ENCODE measurements around the gene NOXO1. TPM values are rescaled to one million over a fixed set of nuclear protein-coding genes. Genes with fewer than 3 reads are reported as not detected.
A peak's percentile ranks its signal among the peaks of the same experiment; 100 is the strongest.

Gene NOXO1
- total RNA-seq, 6 experiments from 2014 or later = 0.28 to 0.46 (median 0.45) TPM; not detected in 3

DNA sequence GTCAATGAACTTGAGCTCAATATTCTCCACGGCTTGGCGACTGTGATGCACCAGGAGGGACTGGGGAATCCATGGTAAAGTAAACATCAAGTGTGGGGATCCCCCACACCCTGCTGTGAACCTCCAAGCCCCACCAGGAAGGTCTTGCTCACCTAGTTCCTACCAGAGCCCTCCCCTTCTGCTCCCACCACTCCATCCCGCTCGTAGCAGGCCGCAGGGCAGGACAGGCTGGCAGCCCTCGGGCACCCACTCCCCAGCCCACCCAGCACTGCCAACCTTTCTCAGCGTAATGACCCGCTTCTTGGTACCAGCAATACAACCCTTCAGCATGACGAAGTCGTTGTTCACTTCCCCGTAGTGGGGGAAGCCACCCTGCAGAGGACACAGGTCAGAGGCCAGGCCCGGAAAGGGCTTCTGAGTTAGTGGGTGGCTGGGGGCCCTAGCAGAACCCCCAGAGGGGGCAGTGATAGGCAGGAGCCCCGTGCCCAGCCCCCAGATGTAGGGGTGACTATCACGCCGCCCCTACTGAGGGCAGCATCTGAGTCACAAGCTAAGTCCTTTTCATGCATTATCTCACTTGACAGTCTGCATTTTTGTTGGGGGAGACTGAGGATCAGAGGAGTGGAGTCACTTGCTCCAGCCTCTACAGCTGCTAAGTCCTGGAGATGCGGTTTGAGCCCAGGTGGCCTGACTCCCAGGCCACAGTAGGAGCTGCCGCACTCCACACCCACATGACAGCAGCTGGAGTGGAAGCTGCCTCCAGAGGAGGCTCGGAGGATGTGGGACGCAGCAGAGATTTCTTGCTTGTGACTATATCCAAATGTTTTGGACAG lies 35.5 kb downstream of the NOXO1 start:
- Mint-ChIP-seq H3K4me1 (ENCODE audit: low read depth) (peaks cover 9% of the 10 kb centered on the region), H3K36me3 (ENCODE audit: low read depth) (no peaks in the 10 kb centered on the region), H3K9me3 (no peaks in the 10 kb centered on the region), H3K4me3 (no peak overlapping the region), H3K27me3 (ENCODE audit: insufficient read depth) (peaks cover 6% of the 10 kb centered on the region), H3K27ac (no peak overlapping the region)
- TF ChIP-seq, protein P1, sequence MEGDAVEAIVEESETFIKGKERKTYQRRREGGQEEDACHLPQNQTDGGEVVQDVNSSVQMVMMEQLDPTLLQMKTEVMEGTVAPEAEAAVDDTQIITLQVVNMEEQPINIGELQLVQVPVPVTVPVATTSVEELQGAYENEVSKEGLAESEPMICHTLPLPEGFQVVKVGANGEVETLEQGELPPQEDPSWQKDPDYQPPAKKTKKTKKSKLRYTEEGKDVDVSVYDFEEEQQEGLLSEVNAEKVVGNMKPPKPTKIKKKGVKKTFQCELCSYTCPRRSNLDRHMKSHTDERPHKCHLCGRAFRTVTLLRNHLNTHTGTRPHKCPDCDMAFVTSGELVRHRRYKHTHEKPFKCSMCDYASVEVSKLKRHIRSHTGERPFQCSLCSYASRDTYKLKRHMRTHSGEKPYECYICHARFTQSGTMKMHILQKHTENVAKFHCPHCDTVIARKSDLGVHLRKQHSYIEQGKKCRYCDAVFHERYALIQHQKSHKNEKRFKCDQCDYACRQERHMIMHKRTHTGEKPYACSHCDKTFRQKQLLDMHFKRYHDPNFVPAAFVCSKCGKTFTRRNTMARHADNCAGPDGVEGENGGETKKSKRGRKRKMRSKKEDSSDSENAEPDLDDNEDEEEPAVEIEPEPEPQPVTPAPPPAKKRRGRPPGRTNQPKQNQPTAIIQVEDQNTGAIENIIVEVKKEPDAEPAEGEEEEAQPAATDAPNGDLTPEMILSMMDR (IDR thresholded peaks at IDR 0.05) = no peak
- no peak for DNase-seq

DNA sequence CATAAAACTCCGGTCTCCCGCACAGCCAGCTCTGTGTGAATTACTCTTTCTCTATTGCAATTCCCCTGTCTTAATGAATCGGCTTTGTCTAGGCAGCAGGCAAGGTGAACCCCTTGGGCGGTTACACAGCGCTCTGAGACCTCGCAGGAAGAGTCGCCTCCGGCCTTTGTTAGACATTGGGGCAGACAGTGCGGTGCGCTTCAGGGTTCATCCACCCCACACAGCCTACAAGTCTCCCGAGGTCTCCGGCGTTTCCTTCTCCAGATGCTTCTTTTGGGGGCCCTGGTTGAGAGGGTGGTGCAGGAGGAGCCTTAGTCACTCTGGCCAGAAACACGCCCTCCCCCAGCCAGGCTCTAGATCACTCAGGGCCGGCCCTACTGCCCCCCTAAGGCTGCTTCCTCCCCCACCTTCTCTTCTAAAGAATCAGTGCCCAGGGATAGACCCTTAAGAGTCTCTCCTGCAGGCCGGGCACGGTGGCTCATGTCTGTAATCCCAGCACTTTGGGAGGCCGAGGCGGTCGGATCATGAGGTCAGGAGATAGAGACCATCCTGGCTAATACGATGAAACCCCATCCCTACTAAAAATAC lies 36.6 kb downstream of the NOXO1 start:
- no peak overlapping the region for H3K4me3 Mint-ChIP-seq

DNA sequence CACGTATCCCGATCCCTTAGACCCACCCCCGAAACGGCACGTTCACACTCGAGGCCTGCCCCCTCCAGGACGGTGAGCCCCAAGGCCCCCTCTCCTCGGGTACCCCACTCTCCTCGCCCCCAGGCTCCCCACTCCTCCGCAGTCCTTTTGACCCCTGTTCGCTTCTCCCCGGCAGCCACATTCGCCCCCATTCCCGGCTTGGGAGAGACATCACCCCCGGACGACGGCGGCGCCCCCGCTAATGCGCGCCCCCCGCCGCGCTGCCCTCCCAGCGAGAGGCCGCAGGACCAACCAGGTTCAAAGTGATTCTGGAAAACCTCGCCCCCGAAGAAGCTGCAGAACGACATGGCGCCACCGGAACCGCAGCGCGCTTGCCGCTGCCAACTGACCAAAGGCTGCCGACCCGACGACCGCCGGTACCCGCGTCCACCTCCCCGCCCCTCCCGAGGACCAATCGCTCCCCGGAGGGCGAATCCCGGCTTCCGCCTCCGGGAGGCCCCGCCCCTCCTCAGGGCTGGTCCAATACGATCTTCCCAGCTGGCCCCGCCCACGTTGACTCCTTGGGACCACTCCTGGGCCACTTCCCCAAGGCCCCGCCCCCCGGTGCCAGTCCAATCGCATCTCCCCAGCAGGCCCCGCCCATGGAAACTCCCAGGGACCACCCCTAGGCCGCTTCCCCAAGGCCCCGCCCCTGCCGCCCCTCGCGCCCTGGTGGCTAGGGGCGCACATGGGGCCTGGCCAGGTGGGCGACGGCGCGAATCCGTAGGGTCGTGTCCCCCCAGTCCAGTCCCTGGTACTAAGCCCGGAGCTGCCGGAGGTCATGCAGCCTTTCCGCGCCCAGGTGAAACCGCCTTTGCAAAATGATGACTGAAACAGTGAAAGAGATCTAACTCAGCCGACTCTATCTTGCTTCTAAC lies 38.2 kb downstream of the NOXO1 start, which contains the start of gene MSRB1:
Gene MSRB1, minus strand, starts transcription at position 390 of the 917 bp plus-strand sequence. Its CDS starts 43 bp downstream, at position 347.
- Mint-ChIP-seq H3K36me3 (ENCODE audit: low read depth) (no peaks in the 10 kb centered on the region; the same call in 1 of the 2 replicates), H3K27ac (peak within 1 kb of the TSS; percentile 64), H3K27me3 (ENCODE audit: insufficient read depth) (peaks cover 4% of the 10 kb centered on the region), H3K9me3 (no peaks in the 10 kb centered on the region), H3K4me1 (ENCODE audit: low read depth) (peaks cover 9% of the 10 kb centered on the region), H3K4me3 (peak within 1 kb of the TSS; percentile 91)
- DNase-seq = peak; percentile 95
- TF ChIP-seq, protein P1 (IDR thresholded peaks at IDR 0.05) = no peak

More for the DNA sequence above, 36.6 kb downstream of the NOXO1 start:
- Mint-ChIP-seq H3K36me3 (ENCODE audit: low read depth) (no peaks in the 10 kb centered on the region), H3K27me3 (ENCODE audit: insufficient read depth) (peaks cover 6% of the 10 kb centered on the region), H3K4me1 (ENCODE audit: low read depth) (peaks cover 9% of the 10 kb centered on the region), H3K27ac (0 out of 2 replicates have a peak overlapping the region, but pooled peaks have one; percentile 7), H3K9me3 (no peaks in the 10 kb centered on the region)
- no peak for DNase-seq
- TF ChIP-seq, protein P1 (IDR thresholded peaks at IDR 0.05) = no peak

DNA sequence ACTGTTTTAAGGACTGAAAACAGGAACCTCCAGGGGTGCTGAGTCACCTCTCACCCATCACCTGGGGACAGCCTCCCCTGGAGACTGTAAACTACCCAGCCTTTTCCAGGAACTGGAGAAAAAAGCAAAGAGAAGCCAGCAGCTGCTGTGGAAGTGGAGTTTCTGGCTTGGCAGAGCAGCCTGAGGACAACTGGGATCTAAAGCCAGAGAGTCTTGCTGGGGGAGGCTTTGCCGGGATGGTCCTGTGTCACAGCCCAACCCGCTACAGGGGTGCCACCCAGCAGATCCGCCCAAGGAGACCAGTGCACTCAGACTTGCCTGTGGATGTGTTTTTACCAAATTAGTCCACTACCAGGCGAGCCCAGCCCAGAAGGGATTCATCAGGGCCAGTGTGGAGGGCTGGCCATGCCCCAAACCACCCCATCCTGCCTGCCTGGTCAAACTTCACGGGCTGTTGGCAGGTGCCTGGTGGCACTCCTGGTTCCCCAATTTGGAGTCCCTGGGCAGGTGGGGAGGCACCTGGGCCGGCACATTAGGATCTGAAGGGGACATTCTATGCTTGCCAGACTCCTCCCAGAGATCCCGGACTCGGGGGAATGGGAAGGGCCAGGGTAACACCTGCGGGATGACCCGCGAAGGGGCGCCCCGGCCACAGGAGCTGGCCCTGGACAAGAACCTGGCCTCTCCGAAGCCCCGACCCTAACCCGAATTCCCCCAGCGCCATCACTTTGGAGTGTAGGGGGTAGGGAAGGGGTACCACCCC lies 39.0 kb downstream of the NOXO1 start:
- Mint-ChIP-seq H3K4me3 (peak overlapping the region; percentile 91), H3K36me3 (ENCODE audit: low read depth) (no peaks in the 10 kb centered on the region; the same call in 1 of the 2 replicates), H3K27ac (no peak overlapping the region; the same call in 1 of the 2 replicates), H3K9me3 (no peaks in the 10 kb centered on the region), H3K4me1 (ENCODE audit: low read depth) (peaks cover 9% of the 10 kb centered on the region), H3K27me3 (ENCODE audit: insufficient read depth) (peaks cover 4% of the 10 kb centered on the region)
- TF ChIP-seq, protein P1 (IDR thresholded peaks at IDR 0.05) = no peak
- DNase-seq = no peak

All from HFFc6 (cell line).